Measurements from ENCODE around the gene HLX.

Gene HLX

DNA sequence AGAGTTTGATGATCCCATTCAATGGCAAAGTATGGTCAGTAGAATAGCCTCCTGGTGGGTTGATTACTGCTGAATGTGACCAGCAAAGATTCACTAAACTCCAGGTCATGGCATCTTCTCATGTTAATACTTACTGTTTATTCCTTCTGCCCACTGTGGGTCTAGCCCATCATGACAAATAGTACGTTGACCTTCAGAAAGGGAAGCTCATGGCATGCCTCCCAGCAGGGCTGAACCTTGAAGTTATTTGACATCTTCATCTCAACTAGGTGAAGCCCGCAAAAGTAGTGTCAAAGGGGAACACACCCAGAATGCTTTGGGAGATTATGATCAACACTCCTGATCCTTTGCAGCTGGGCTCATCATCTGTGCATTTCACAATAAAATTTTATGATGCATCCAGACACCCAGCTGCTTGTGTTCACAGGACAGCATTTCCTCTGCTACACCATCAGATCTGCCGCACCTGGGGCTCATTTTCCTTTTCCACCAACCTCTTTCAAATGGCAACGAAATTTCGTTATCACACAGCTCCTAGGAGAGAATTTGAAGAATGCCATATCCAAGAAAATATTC, 49.6 kb downstream of the HLX start:
- no peak for DNase-seq

- no peak for DNase-seq
These were observed 50.1 kb downstream of the HLX start for GRCh38 chr1:220929304-220929703.
